ENCODE data around the gene PPP4R3A. TPM values are rescaled to one million over a fixed set of nuclear protein-coding genes. Genes with fewer than 3 reads are reported as not detected.

PPP4R3A gene
- total RNA-seq, 1 donor from 2014 or later, result 57.7 TPM

DNA sequence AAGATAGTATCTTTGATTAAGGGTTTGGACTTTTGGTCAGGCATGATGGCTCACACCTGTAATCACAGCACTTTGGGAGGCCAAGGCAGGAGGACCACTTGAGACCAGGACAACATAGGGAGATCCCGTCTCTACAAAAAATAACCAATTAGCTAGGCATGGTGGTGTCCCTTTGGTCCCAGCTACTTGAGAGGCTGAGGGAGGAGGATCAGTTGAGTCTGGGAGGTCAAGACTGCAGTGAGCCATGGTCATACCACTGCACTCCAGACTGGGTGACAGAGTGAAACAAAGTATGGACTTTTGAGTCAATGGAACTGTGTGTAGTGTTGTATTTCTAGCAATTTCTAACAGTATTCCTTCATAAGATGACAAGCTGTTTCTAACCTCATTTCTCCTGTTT is 53.8 kb downstream of the PPP4R3A start:
- Mint-ChIP-seq H3K4me1 (ENCODE audit: low read depth) (no peaks in the 10 kb centered on the region), H3K27me3 (ENCODE audit: low read depth) (no peaks in the 10 kb centered on the region), H3K36me3 (ENCODE audit: low read depth) (peaks cover 33% of the 10 kb centered on the region), H3K4me3 (ENCODE audit: unreplicated experiment) (no peak overlapping the region), H3K27ac (ENCODE audit: unreplicated experiment) (no peak overlapping the region), H3K9me3 (ENCODE audit: low read depth) (peaks cover 3% of the 10 kb centered on the region)
- DNase-seq (ENCODE audit: low spot score), result no peak
- TF ChIP-seq, protein P1, sequence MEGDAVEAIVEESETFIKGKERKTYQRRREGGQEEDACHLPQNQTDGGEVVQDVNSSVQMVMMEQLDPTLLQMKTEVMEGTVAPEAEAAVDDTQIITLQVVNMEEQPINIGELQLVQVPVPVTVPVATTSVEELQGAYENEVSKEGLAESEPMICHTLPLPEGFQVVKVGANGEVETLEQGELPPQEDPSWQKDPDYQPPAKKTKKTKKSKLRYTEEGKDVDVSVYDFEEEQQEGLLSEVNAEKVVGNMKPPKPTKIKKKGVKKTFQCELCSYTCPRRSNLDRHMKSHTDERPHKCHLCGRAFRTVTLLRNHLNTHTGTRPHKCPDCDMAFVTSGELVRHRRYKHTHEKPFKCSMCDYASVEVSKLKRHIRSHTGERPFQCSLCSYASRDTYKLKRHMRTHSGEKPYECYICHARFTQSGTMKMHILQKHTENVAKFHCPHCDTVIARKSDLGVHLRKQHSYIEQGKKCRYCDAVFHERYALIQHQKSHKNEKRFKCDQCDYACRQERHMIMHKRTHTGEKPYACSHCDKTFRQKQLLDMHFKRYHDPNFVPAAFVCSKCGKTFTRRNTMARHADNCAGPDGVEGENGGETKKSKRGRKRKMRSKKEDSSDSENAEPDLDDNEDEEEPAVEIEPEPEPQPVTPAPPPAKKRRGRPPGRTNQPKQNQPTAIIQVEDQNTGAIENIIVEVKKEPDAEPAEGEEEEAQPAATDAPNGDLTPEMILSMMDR (IDR thresholded peaks at IDR 0.05), result no peak

DNA sequence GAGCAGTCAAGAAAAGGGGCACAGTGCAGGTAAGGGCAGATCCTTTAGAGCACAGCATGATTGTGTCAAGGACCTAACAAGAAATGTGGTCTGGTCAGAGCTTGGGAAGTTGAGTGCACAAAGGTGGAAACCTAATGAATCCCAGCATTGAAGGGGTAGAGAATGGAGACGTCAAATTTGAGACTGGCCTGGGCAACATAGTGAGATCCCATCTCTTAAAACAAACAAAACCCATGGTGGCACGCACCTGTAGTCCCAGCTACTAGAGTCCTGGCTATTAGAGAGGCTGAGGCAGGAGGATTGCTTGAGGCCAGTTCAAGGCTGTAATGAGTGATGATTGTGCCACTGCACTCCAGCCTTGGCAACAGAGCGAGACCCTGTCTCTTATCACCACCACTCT is 55.5 kb downstream of the PPP4R3A start:
- Mint-ChIP-seq H3K9me3 (ENCODE audit: low read depth) (peaks cover 5% of the 10 kb centered on the region), H3K4me1 (ENCODE audit: low read depth) (no peaks in the 10 kb centered on the region), H3K4me3 (ENCODE audit: unreplicated experiment) (no peak overlapping the region), H3K36me3 (ENCODE audit: low read depth) (peaks cover 27% of the 10 kb centered on the region), H3K27ac (ENCODE audit: unreplicated experiment) (no peak overlapping the region), H3K27me3 (ENCODE audit: low read depth) (no peaks in the 10 kb centered on the region)
- TF ChIP-seq, protein P1 (IDR thresholded peaks at IDR 0.05), result no peak
- no peak for DNase-seq (ENCODE audit: low spot score)

DNA sequence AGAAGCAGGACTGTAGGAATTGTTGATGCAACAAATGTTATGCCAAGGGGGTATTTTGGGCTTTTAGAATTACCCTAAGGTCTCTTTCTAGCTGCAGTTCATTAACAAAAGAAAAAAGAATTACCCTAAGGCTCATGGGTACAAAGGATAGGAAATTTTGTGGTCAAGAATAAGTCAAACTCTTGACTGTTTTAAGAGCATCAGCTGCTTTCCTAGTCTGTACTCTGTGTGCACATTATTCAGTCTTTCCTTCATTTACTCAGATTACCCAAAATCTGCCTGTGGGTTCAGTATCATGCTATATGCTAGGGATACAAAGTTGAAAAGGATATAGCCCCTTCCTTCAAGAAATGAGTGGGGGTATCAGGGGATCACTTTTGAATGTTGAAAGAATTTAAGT is 56.0 kb downstream of the PPP4R3A start:
- peaks cover 5% of the 10 kb centered on the region for H3K9me3 Mint-ChIP-seq (ENCODE audit: low read depth)
- H3K27ac Mint-ChIP-seq (ENCODE audit: unreplicated experiment), result no peak overlapping the region
- peaks cover 27% of the 10 kb centered on the region for H3K36me3 Mint-ChIP-seq (ENCODE audit: low read depth)
- no peaks in the 10 kb centered on the region for H3K27me3 Mint-ChIP-seq (ENCODE audit: low read depth)
- TF ChIP-seq, protein P1 (IDR thresholded peaks at IDR 0.05), result no peak
- no peak overlapping the region for H3K4me3 Mint-ChIP-seq (ENCODE audit: unreplicated experiment)
- H3K4me1 Mint-ChIP-seq (ENCODE audit: low read depth), result no peaks in the 10 kb centered on the region
- no peak for DNase-seq (ENCODE audit: low spot score)

- Mint-ChIP-seq H3K27me3 (ENCODE audit: low read depth) (no peaks in the 10 kb centered on the region), H3K36me3 (ENCODE audit: low read depth) (peaks cover 25% of the 10 kb centered on the region), H3K27ac (ENCODE audit: unreplicated experiment) (no peak overlapping the region), H3K4me1 (ENCODE audit: low read depth) (no peaks in the 10 kb centered on the region), H3K4me3 (ENCODE audit: unreplicated experiment) (no peak overlapping the region), H3K9me3 (ENCODE audit: low read depth) (peaks cover 5% of the 10 kb centered on the region)
- DNase-seq (ENCODE audit: low spot score), result no peak
- TF ChIP-seq, protein P1 (IDR thresholded peaks at IDR 0.05), result no peak
These were observed 56.4 kb downstream of the PPP4R3A start for GRCh38 chr14:91453744-91454143.

GRCh38 chr14:91444335-91445020 is 65.6 kb downstream of the PPP4R3A start:
- Mint-ChIP-seq H3K36me3 (ENCODE audit: low read depth) (peaks cover 5% of the 10 kb centered on the region), H3K27me3 (ENCODE audit: low read depth) (peaks cover 38% of the 10 kb centered on the region), H3K27ac (ENCODE audit: unreplicated experiment) (no peak overlapping the region), H3K4me3 (ENCODE audit: unreplicated experiment) (no peak overlapping the region), H3K9me3 (ENCODE audit: low read depth) (peaks cover 9% of the 10 kb centered on the region), H3K4me1 (ENCODE audit: low read depth) (no peaks in the 10 kb centered on the region)
- TF ChIP-seq, protein P1 (IDR thresholded peaks at IDR 0.05), result no peak
- no peak for DNase-seq (ENCODE audit: low spot score)

All from chondrocyte (in vitro differentiated cells).